VCaP (cell line): ENCODE results near the gene RAD51B.

ENCODE experiments used
- H3K27ac ChIP-seq: fragments of 450-650 bp; 2 replicates; pipeline ENCODE4 v1.5.1; 2017
- CTCF ChIP-seq: fragments of 450-650 bp; conservative IDR thresholded peaks from 2 replicates; pipeline ENCODE4 v1.5.1; 2017; ENCODE audit warnings: mild to moderate bottlenecking, moderate library complexity

Gene RAD51B

DNA sequence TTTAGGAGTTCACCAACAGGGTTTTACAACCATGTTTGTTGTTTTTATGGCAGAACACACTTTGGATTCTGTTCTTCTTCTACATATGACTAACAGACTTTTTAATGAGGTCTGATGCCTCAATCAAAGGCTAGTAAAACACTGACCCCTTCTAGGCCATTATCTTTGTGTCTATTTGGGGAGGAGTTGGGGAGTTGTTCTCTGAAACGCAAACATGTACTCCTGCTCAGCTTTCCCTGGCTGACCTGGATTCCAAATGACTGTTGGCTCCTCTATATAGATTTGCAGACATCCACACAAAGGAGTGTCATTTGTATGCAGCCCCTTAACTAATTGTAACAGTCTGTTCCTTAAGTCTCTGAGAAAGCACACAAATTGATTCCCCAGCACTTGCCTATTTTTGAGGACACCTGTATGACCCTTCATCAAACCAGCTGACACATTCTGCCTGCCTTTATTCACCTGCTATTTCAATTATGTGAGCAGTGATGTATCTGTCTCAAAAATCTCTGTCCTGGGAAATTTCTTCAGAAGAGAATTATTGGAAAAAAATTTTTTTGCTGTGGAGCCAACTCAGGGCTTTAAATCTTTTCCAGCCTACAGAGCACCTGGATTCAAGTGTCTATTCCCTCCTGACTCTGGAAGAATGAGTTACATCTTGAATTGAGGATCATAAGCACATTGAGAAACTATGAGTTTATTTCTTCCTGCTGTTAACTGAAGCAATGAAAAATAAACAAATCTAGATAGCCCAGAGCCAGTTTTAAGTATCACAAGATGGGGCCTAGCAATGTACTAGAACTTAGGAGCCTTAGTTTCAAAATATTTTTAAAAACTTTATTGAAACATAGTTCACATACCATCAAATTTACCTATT lies 417.2 kb downstream of the RAD51B start:
- H3K27ac ChIP-seq, result peak overlapping the region; percentile 60
- TF ChIP-seq CTCF, result no peak

DNA sequence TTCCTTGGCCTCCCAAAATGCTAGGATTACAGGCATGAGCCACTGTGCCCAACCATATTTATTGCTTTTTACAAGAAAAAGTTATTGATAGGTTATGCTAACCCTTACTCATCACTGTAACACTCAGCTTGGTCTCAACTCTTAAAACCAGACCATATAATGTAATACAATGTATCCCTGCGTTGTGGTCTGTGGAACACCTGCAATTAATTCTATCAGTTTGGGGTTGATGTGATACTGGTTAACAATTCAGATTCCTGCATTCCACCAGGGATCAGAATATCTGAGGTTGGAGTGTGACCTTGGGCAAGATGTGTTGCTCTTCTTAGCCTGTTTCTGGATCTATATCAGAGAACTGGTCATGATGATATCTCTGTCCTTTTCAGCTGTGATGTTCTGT lies 419.0 kb downstream of the RAD51B start:
- H3K27ac ChIP-seq, result no peak overlapping the region
- TF ChIP-seq CTCF, result no peak

- no peak overlapping the region for H3K27ac ChIP-seq
- TF ChIP-seq CTCF, result no peak
These were observed 419.4 kb downstream of the RAD51B start for GRCh38 chr14:68238976-68239375.

GRCh38 chr14:68239988-68240771 lies 420.6 kb downstream of the RAD51B start:
- no peak overlapping the region for H3K27ac ChIP-seq
- TF ChIP-seq CTCF, result no peak

DNA sequence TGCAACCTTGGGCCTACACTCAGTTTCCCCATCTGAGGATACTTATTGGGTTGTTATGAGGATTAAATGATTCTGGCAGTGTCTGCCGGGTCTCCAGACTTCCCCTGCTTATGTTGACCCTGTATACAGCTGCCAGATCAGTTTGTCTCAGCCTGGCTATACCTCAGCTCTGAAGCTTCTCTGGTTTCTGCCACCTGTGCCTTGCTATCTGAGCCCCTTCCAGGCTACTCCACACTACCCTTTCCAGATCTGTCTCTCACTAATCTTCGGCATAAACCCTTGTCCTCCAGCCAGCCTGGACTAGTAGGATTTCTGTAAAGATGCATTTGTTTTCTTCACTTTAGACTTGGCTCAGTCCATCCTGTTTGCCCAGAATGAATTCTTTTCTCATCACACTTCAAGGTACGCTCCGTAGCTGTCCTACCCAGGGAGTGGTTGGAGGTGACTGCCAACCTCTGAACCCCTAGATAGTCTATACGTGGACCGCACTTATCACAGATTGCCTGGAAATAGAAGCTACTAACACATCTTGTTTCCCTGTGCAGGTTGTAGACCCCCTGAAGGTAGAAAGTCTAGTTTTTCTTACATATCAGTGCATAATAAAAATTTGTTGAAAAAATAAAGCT lies 422.4 kb downstream of the RAD51B start:
- H3K27ac ChIP-seq, result no peak overlapping the region
- no peak for TF ChIP-seq CTCF

- H3K27ac ChIP-seq, result no peak overlapping the region
- TF ChIP-seq CTCF, result no peak
These were observed 424.0 kb downstream of the RAD51B start for GRCh38 chr14:68243450-68244010.
